ENCODE results near the gene CAMK2A.

The CAMK2A gene

GRCh38 chr5:150301901-150302300, 12.3 kb upstream of the CAMK2A start:
- Histone ChIP-seq H3K4me3 (ENCODE audit: low read depth, low read length) (no peak overlapping the region), H3K4me1 (ENCODE audit: control insufficient read depth, insufficient read depth, low read length) (0 out of 2 replicates have a peak, but pooled peaks cover 5% of the 10 kb centered on the region), H3K36me3 (ENCODE audit: control insufficient read depth in 2 of 2, insufficient read depth in 1 of 2, low read length in 2 of 2) (no peaks in the 10 kb centered on the region), H3K9me3 (ENCODE audit: control insufficient read depth, insufficient read depth, low read depth, low read length) (no peaks in the 10 kb centered on the region), H3K27ac (ENCODE audit: extremely low read depth, low read depth, low read length) (no peak overlapping the region)
- POLR2A ChIA-PET = no interaction called here
- no peak for TF ChIP-seq ZNF274 (IDR thresholded peaks at IDR 0.05; ENCODE audit: low read length)
- no peak for TF ChIP-seq ZNF274 (tag by site-specific recombination; IDR thresholded peaks at IDR 0.05; ENCODE audit: borderline replicate concordance)
- TF ChIP-seq ZNF354C (tag by site-specific recombination; IDR thresholded peaks at IDR 0.05; ENCODE audit: borderline replicate concordance, low read depth) = no peak
- TF ChIP-seq ZNF544 (tag by site-specific recombination; IDR thresholded peaks at IDR 0.05) = no peak
- no peak for TF ChIP-seq ZNF169 (tag by site-specific recombination; IDR thresholded peaks at IDR 0.05)
- TF ChIP-seq ZNF704 (tag by site-specific recombination; IDR thresholded peaks at IDR 0.05) = no peak
- TF ChIP-seq ZNF394 (tag by site-specific recombination; IDR thresholded peaks at IDR 0.05; ENCODE audit: borderline replicate concordance) = no peak
- no peak for TF ChIP-seq ZSCAN30 (tag by site-specific recombination; IDR thresholded peaks at IDR 0.05)
- TF ChIP-seq ZXDB (tag by site-specific recombination; IDR thresholded peaks at IDR 0.05) = no peak
- no peak for TF ChIP-seq ZFP37 (tag by site-specific recombination; IDR thresholded peaks at IDR 0.05)
- TF ChIP-seq ZNF623 (tag by site-specific recombination; IDR thresholded peaks at IDR 0.05) = no peak
- no peak for TF ChIP-seq ZNF48 (tag by site-specific recombination; IDR thresholded peaks at IDR 0.05)
- TF ChIP-seq ZSCAN16 (tag by site-specific recombination; IDR thresholded peaks at IDR 0.05) = no peak
- no peak for TF ChIP-seq ZNF521 (tag by site-specific recombination; IDR thresholded peaks at IDR 0.05)
- TF ChIP-seq ZNF2 (tag by site-specific recombination; IDR thresholded peaks at IDR 0.05) = no peak
- CTCF ChIA-PET = no interaction called here

- TF ChIP-seq INSM2 (tag by site-specific recombination; IDR thresholded peaks at IDR 0.05) (no peak), GFI1B (tag by site-specific recombination; IDR thresholded peaks at IDR 0.05) (no peak), ZNF174 (tag by site-specific recombination; IDR thresholded peaks at IDR 0.05) (no peak), ZBTB26 (tag by site-specific recombination; optimal IDR thresholded peaks at IDR 0.05) (no peak), GLIS2 (tag by site-specific recombination; IDR thresholded peaks at IDR 0.05) (no peak), YY2 (tag by site-specific recombination; IDR thresholded peaks at IDR 0.05) (no peak), FEZF1 (tag by site-specific recombination; IDR thresholded peaks at IDR 0.05) (no peak), OVOL3 (tag by site-specific recombination; IDR thresholded peaks at IDR 0.05) (no peak), ZNF837 (tag by site-specific recombination; IDR thresholded peaks at IDR 0.05) (no peak), ZNF561 (tag by site-specific recombination; IDR thresholded peaks at IDR 0.05; ENCODE audit: borderline replicate concordance) (no peak), ZNF530 (tag by site-specific recombination; IDR thresholded peaks at IDR 0.05; ENCODE audit: low read depth) (no peak), ZNF146 (tag by site-specific recombination; IDR thresholded peaks at IDR 0.05) (no peak), MYNN (tag by site-specific recombination; IDR thresholded peaks at IDR 0.05; ENCODE audit: borderline replicate concordance) (no peak), ZNF311 (tag by site-specific recombination; IDR thresholded peaks at IDR 0.05; ENCODE audit: borderline replicate concordance) (no peak), ATF2 (tag by site-specific recombination; IDR thresholded peaks at IDR 0.05; ENCODE audit: low read depth) (no peak), ZNF843 (tag by site-specific recombination; IDR thresholded peaks at IDR 0.05) (no peak), ZXDB (tag by site-specific recombination; IDR thresholded peaks at IDR 0.05) (no peak)
- H3K4me1 ChIP-seq (ENCODE audit: control insufficient read depth, insufficient read depth, low read length) = 0 out of 2 replicates have a peak, but pooled peaks cover 1% of the 10 kb centered on the region
- H3K36me3 ChIP-seq (ENCODE audit: control insufficient read depth in 2 of 2, insufficient read depth in 1 of 2, low read length in 2 of 2) = no peaks in the 10 kb centered on the region
- no peak overlapping the region for H3K27ac ChIP-seq (ENCODE audit: extremely low read depth, low read depth, low read length)
- CTCF ChIA-PET = interaction anchor here (2.2 kb wide), 1 partner anchor 50 kb away, joined by 5 read pairs; no protein-coding TSS in a partner anchor
- POLR2A ChIA-PET = no interaction called here
- no peak overlapping the region for H3K4me3 ChIP-seq (ENCODE audit: low read depth, low read length)
- no peaks in the 10 kb centered on the region for H3K9me3 ChIP-seq (ENCODE audit: control insufficient read depth, insufficient read depth, low read depth, low read length)
These were observed 11.6 kb upstream of the CAMK2A start for GRCh38 chr5:150301170-150301505.

Data from HEK293 (cell line).